Measurements from ENCODE around the gene RAPGEF3. TPM values are rescaled to one million over a fixed set of nuclear protein-coding genes. Genes with fewer than 3 reads are reported as not detected.

Gene RAPGEF3
- total RNA-seq, 1 donor from 2014 or later = 0.58 TPM

DNA sequence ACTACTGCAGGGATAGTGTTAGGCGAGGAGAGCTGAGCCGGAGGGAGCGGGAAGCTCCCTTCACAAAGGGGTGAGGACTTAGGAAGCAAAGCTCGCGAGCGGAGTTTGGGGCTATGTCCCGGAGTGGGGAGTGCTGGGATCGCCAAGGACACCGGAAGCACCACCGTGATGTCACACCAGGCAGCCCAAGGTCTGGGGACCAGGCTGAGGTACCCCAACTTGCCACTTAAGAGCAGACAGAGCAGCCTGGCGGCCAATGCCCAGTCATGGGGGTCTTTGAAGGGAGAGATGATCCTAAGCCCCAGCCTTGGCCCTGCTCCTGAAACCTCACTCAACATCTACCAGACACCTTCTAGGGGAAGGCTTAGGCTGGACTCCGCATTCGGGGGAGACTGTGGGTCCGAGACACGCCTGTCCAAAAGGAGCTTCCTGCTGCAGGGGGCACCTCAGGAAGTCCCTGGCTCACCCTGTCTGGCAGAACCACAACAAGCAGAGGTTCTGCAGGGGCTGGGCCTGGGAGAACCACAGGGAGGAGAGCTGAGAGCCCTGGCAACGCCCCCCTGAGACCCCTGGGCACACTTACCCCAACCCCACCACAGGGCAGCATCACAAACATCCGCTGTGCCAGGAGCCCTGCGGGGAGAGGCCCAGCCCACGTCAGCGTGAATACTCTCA lies 32.1 kb upstream of the RAPGEF3 start:
- Histone ChIP-seq H4K20me1 (ENCODE audit: low read depth) (no peaks in the 10 kb centered on the region), H2AFZ (replicated peaks) (no peak overlapping the region), H3K9ac (no peak overlapping the region), H3K4me2 (no peak overlapping the region), H3K4me1 (no peaks in the 10 kb centered on the region), H3K4me3 (no peak overlapping the region), H3K9me3 (ENCODE audit: low read depth) (no peaks in the 10 kb centered on the region), H3K27ac (no peak overlapping the region), H3K36me3 (no peaks in the 10 kb centered on the region), H3K79me2 (ENCODE audit: low read depth) (no peaks in the 10 kb centered on the region), H3F3A (ENCODE audit: low read depth) (no peaks in the 10 kb centered on the region), H3K27me3 (no peaks in the 10 kb centered on the region)
- TF ChIP-seq, protein P1, sequence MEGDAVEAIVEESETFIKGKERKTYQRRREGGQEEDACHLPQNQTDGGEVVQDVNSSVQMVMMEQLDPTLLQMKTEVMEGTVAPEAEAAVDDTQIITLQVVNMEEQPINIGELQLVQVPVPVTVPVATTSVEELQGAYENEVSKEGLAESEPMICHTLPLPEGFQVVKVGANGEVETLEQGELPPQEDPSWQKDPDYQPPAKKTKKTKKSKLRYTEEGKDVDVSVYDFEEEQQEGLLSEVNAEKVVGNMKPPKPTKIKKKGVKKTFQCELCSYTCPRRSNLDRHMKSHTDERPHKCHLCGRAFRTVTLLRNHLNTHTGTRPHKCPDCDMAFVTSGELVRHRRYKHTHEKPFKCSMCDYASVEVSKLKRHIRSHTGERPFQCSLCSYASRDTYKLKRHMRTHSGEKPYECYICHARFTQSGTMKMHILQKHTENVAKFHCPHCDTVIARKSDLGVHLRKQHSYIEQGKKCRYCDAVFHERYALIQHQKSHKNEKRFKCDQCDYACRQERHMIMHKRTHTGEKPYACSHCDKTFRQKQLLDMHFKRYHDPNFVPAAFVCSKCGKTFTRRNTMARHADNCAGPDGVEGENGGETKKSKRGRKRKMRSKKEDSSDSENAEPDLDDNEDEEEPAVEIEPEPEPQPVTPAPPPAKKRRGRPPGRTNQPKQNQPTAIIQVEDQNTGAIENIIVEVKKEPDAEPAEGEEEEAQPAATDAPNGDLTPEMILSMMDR (IDR thresholded peaks at IDR 0.05) = no peak
- TF ChIP-seq EZH2 (IDR thresholded peaks at IDR 0.05) = no peak
- TF ChIP-seq EZH2phosphoT487 (IDR thresholded peaks at IDR 0.05) = no peak
- Mint-ChIP-seq H3K9me3 (no peaks in the 10 kb centered on the region), H3K36me3 (peaks cover 29% of the 10 kb centered on the region), H3K27ac (no peak overlapping the region), H3K4me3 (no peak overlapping the region), H3K27me3 (ENCODE audit: insufficient read depth, low read depth) (peaks cover 5% of the 10 kb centered on the region), H3K4me1 (peaks cover 7% of the 10 kb centered on the region)
- DNase-seq (ENCODE audit: low spot score) = no peak

DNA sequence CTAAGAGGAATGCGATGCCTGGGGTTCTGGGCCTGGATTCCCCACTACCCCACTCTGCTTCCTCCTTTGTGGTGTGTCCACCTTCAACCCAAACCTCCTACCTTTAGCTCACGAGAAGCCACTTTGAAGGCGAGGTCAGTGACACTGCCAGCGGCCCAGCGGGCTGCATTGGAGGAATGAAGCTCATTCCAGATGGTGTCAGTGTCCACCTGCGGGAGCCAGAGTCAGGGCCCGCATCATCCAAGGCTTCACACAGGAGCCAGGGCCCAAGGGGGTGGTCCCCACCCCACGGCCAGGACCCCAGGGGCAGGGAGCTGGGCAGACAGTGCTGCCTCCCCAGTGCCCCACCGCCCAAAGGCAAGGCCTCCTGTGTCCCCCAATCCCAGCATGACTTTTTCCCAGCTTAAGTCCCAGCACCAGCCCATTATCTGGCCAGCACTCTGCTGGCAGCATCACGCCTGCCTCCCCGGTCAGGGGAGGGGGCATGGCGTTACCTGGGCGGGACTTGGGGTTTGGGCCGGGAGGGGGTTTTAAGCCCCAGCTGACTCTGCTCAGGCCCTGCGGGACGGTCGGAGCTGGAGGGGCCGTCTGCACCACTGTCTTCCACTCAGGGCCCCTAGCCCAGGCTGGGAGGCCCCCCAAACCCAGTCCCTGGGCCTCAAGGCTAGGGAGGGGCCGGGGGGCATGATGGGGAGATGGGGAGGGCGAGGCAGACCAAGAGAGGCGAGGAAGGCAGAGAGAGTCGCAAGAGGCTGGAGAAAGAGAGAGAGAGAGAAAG lies 31.2 kb upstream of the RAPGEF3 start:
- Histone ChIP-seq H3K4me2 (no peak overlapping the region), H2AFZ (replicated peaks) (no peak overlapping the region), H3K27me3 (no peaks in the 10 kb centered on the region), H3F3A (ENCODE audit: low read depth) (no peaks in the 10 kb centered on the region), H3K4me3 (no peak overlapping the region), H3K9ac (no peak overlapping the region), H3K9me3 (ENCODE audit: low read depth) (no peaks in the 10 kb centered on the region), H3K27ac (no peak overlapping the region), H3K79me2 (ENCODE audit: low read depth) (no peaks in the 10 kb centered on the region), H3K4me1 (no peaks in the 10 kb centered on the region), H3K36me3 (no peaks in the 10 kb centered on the region), H4K20me1 (ENCODE audit: low read depth) (no peaks in the 10 kb centered on the region)
- peaks cover 7% of the 10 kb centered on the region for H3K4me1 Mint-ChIP-seq
- H3K27ac Mint-ChIP-seq = no peak overlapping the region
- TF ChIP-seq, protein P1 (IDR thresholded peaks at IDR 0.05) = no peak
- TF ChIP-seq EZH2phosphoT487 (IDR thresholded peaks at IDR 0.05) (no peak), EZH2 (IDR thresholded peaks at IDR 0.05) (no peak)
- no peak for DNase-seq (ENCODE audit: low spot score)
- no peaks in the 10 kb centered on the region for H3K9me3 Mint-ChIP-seq
- peaks cover 9% of the 10 kb centered on the region for H3K27me3 Mint-ChIP-seq (ENCODE audit: insufficient read depth, low read depth)
- peaks cover 31% of the 10 kb centered on the region for H3K36me3 Mint-ChIP-seq
- H3K4me3 Mint-ChIP-seq = no peak overlapping the region

DNA sequence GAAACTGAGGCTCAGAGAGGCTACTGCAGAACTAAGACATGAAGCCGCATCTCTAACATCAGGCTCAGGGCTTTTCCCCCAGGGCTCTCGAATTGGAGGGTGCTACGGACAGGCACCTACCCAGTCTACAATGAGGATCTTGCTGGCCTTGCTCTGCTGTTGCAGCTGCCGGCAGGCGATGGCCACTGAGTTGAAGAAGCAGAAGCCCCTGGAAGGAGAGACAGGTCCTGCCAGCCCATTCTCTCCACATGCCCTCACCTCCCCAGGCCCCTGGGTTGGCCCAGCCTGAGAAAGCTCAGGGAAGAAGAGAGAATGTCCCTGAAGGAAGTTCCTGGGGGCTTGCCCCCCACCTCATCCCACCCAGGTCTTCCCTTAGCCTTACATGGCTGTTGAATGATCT lies 30.5 kb upstream of the RAPGEF3 start:
- Histone ChIP-seq H3K4me1 (no peaks in the 10 kb centered on the region), H3K4me3 (no peak overlapping the region), H3K79me2 (ENCODE audit: low read depth) (no peaks in the 10 kb centered on the region), H4K20me1 (ENCODE audit: low read depth) (no peaks in the 10 kb centered on the region), H3K9ac (no peak overlapping the region), H3F3A (ENCODE audit: low read depth) (no peaks in the 10 kb centered on the region), H3K4me2 (no peak overlapping the region), H3K36me3 (no peaks in the 10 kb centered on the region), H3K27ac (no peak overlapping the region), H3K9me3 (ENCODE audit: low read depth) (no peaks in the 10 kb centered on the region), H3K27me3 (no peaks in the 10 kb centered on the region), H2AFZ (replicated peaks) (no peak overlapping the region)
- TF ChIP-seq, protein P1 (IDR thresholded peaks at IDR 0.05) = no peak
- TF ChIP-seq EZH2phosphoT487 (IDR thresholded peaks at IDR 0.05) (no peak), EZH2 (IDR thresholded peaks at IDR 0.05) (no peak)
- Mint-ChIP-seq H3K4me1 (peaks cover 7% of the 10 kb centered on the region), H3K9me3 (no peaks in the 10 kb centered on the region), H3K27ac (no peak overlapping the region), H3K4me3 (no peak overlapping the region), H3K27me3 (ENCODE audit: insufficient read depth, low read depth) (peaks cover 12% of the 10 kb centered on the region), H3K36me3 (peaks cover 34% of the 10 kb centered on the region)
- DNase-seq (ENCODE audit: low spot score) = no peak
